GM19239 (cell line): Measurements from ENCODE around the gene RSU1.

Experiments used
- DNase-seq: peaks from one replicate; pipeline ENCODE4 v3.0.0; 2011; ENCODE audit warnings: low spot score; ENCODE audit not compliant: insufficient read length
- FAIRE-seq: peaks from 2 replicates; lab custom pipeline; 2011; peaks lifted over from hg19 to GRCh38; lab: Jason Lieb, UNC

Gene RSU1

GRCh38 chr10:16750461-16750860, 66.8 kb downstream of the RSU1 start:
- no peak for DNase-seq
- FAIRE-seq = no peak

GRCh38 chr10:16748749-16749148, 68.5 kb downstream of the RSU1 start:
- no peak for DNase-seq
- no peak for FAIRE-seq

- DNase-seq (no peak), FAIRE-seq (no peak)
Measured at GRCh38 chr10:16746856-16747255, 70.4 kb downstream of the RSU1 start.

GRCh38 chr10:16745061-16745460, 72.2 kb downstream of the RSU1 start:
- FAIRE-seq (no peak), DNase-seq (no peak)

GRCh38 chr10:16742165-16742960, 74.9 kb downstream of the RSU1 start:
- no peak for FAIRE-seq
- no peak for DNase-seq

- FAIRE-seq (no peak), DNase-seq (no peak)
Measured at GRCh38 chr10:16741540-16741939, 75.7 kb downstream of the RSU1 start.

GRCh38 chr10:16737420-16737819, 79.8 kb downstream of the RSU1 start:
- no peak for DNase-seq
- no peak for FAIRE-seq

- FAIRE-seq (no peak), DNase-seq (no peak)
Measured at GRCh38 chr10:16735671-16736070, 81.6 kb downstream of the RSU1 start.

- DNase-seq (no peak), FAIRE-seq (no peak)
Measured at GRCh38 chr10:16732376-16732775, 84.8 kb downstream of the RSU1 start.

GRCh38 chr10:16728266-16728665, 89.0 kb downstream of the RSU1 start:
- DNase-seq (no peak), FAIRE-seq (no peak)

- FAIRE-seq (no peak), DNase-seq (no peak)
Measured at GRCh38 chr10:16727666-16728065, 89.6 kb downstream of the RSU1 start.

GRCh38 chr10:16724509-16724908, 92.7 kb downstream of the RSU1 start:
- no peak for FAIRE-seq

GRCh38 chr10:16720812-16721211, 96.4 kb downstream of the RSU1 start:
- DNase-seq (no peak), FAIRE-seq (no peak)

More at GRCh38 chr10:16724509-16724908, 92.7 kb downstream of the RSU1 start:
- no peak for DNase-seq

GRCh38 chr10:16717622-16718395, 99.4 kb downstream of the RSU1 start:
- FAIRE-seq (no peak), DNase-seq (no peak)

- FAIRE-seq (no peak), DNase-seq (no peak)
Measured at GRCh38 chr10:16716051-16716450, 101.2 kb downstream of the RSU1 start.

- FAIRE-seq (no peak), DNase-seq (no peak)
Measured at GRCh38 chr10:16713290-16713689, 103.9 kb downstream of the RSU1 start.

- DNase-seq (no peak), FAIRE-seq (no peak)
Measured at GRCh38 chr10:16712883-16713282, 104.3 kb downstream of the RSU1 start.

GRCh38 chr10:16700331-16700730, 116.9 kb downstream of the RSU1 start:
- no peak for DNase-seq

GRCh38 chr10:16699435-16700057, 117.7 kb downstream of the RSU1 start:
- DNase-seq (no peak), FAIRE-seq (no peak)

More at GRCh38 chr10:16700331-16700730, 116.9 kb downstream of the RSU1 start:
- no peak for FAIRE-seq

- FAIRE-seq (no peak), DNase-seq (no peak)
Measured at GRCh38 chr10:16698461-16698860, 118.8 kb downstream of the RSU1 start.

- DNase-seq (no peak), FAIRE-seq (no peak)
Measured at GRCh38 chr10:16690417-16690816, 126.8 kb downstream of the RSU1 start.
